ENCODE measurements around the gene KCNT1.

The KCNT1 gene

GRCh38 chr9:135673941-135674340 is 28.0 kb upstream of the KCNT1 start:
- H3K4me3 ChIP-seq (ENCODE audit: low read depth, low read length) = no peak overlapping the region

GRCh38 chr9:135674977-135675376 is 27.0 kb upstream of the KCNT1 start:
- H3K27me3 ChIP-seq (ENCODE audit: insufficient read depth, low read length) = peaks cover 27% of the 10 kb centered on the region
- H3K4me1 ChIP-seq (ENCODE audit: control insufficient read depth, insufficient read depth, low read length, unreplicated experiment) = no peaks in the 10 kb centered on the region
- H3K4me3 ChIP-seq (ENCODE audit: low read depth, low read length) = no peak overlapping the region
- no peaks in the 10 kb centered on the region for H3K36me3 ChIP-seq (ENCODE audit: insufficient read depth, low read length)
- H3K27ac ChIP-seq (ENCODE audit: low read depth, low read length) = no peak overlapping the region
- H3K79me2 ChIP-seq (ENCODE audit: control insufficient read depth, insufficient read depth, low read length, unreplicated experiment) = no peaks in the 10 kb centered on the region
- H2AFZ ChIP-seq (ENCODE audit: low read length, unreplicated experiment) = no peak overlapping the region

More at GRCh38 chr9:135673941-135674340, 28.0 kb upstream of the KCNT1 start:
- H3K36me3 ChIP-seq (ENCODE audit: insufficient read depth, low read length) = no peaks in the 10 kb centered on the region
- H2AFZ ChIP-seq (ENCODE audit: low read length, unreplicated experiment) = no peak overlapping the region
- peaks cover 27% of the 10 kb centered on the region for H3K27me3 ChIP-seq (ENCODE audit: insufficient read depth, low read length)
- H3K27ac ChIP-seq (ENCODE audit: low read depth, low read length) = no peak overlapping the region
- H3K4me1 ChIP-seq (ENCODE audit: control insufficient read depth, insufficient read depth, low read length, unreplicated experiment) = no peaks in the 10 kb centered on the region
- H3K79me2 ChIP-seq (ENCODE audit: control insufficient read depth, insufficient read depth, low read length, unreplicated experiment) = no peaks in the 10 kb centered on the region

GRCh38 chr9:135676891-135677290 is 25.1 kb upstream of the KCNT1 start:
- H3K27ac ChIP-seq (ENCODE audit: low read depth, low read length) = no peak overlapping the region
- H3K36me3 ChIP-seq (ENCODE audit: insufficient read depth, low read length) = no peaks in the 10 kb centered on the region
- no peaks in the 10 kb centered on the region for H3K4me1 ChIP-seq (ENCODE audit: control insufficient read depth, insufficient read depth, low read length, unreplicated experiment)
- no peak overlapping the region for H3K4me3 ChIP-seq (ENCODE audit: low read depth, low read length)
- peaks cover 25% of the 10 kb centered on the region for H3K27me3 ChIP-seq (ENCODE audit: insufficient read depth, low read length)
- no peak overlapping the region for H2AFZ ChIP-seq (ENCODE audit: low read length, unreplicated experiment)
- H3K79me2 ChIP-seq (ENCODE audit: control insufficient read depth, insufficient read depth, low read length, unreplicated experiment) = no peaks in the 10 kb centered on the region

- Histone ChIP-seq H3K36me3 (ENCODE audit: insufficient read depth, low read length) (no peaks in the 10 kb centered on the region), H2AFZ (ENCODE audit: low read length, unreplicated experiment) (no peak overlapping the region), H3K4me3 (ENCODE audit: low read depth, low read length) (no peak overlapping the region), H3K4me1 (ENCODE audit: control insufficient read depth, insufficient read depth, low read length, unreplicated experiment) (no peaks in the 10 kb centered on the region), H3K27ac (ENCODE audit: low read depth, low read length) (no peak overlapping the region), H3K27me3 (ENCODE audit: insufficient read depth, low read length) (peaks cover 19% of the 10 kb centered on the region), H3K79me2 (ENCODE audit: control insufficient read depth, insufficient read depth, low read length, unreplicated experiment) (no peaks in the 10 kb centered on the region)
Measured at GRCh38 chr9:135677641-135678168, 24.3 kb upstream of the KCNT1 start.

- Histone ChIP-seq H3K27ac (ENCODE audit: low read depth, low read length) (no peak overlapping the region), H3K4me3 (ENCODE audit: low read depth, low read length) (no peak overlapping the region), H3K27me3 (ENCODE audit: insufficient read depth, low read length) (peaks cover 15% of the 10 kb centered on the region), H3K4me1 (ENCODE audit: control insufficient read depth, insufficient read depth, low read length, unreplicated experiment) (no peaks in the 10 kb centered on the region), H2AFZ (ENCODE audit: low read length, unreplicated experiment) (no peak overlapping the region), H3K79me2 (ENCODE audit: control insufficient read depth, insufficient read depth, low read length, unreplicated experiment) (no peaks in the 10 kb centered on the region), H3K36me3 (ENCODE audit: insufficient read depth, low read length) (no peaks in the 10 kb centered on the region)
Measured at GRCh38 chr9:135678236-135679017, 23.6 kb upstream of the KCNT1 start.

GRCh38 chr9:135680056-135680455 is 21.9 kb upstream of the KCNT1 start:
- Histone ChIP-seq H2AFZ (ENCODE audit: low read length, unreplicated experiment) (no peak overlapping the region), H3K4me3 (ENCODE audit: low read depth, low read length) (no peak overlapping the region), H3K27me3 (ENCODE audit: insufficient read depth, low read length) (peaks cover 18% of the 10 kb centered on the region), H3K4me1 (ENCODE audit: control insufficient read depth, insufficient read depth, low read length, unreplicated experiment) (no peaks in the 10 kb centered on the region), H3K36me3 (ENCODE audit: insufficient read depth, low read length) (no peaks in the 10 kb centered on the region), H3K79me2 (ENCODE audit: control insufficient read depth, insufficient read depth, low read length, unreplicated experiment) (no peaks in the 10 kb centered on the region), H3K27ac (ENCODE audit: low read depth, low read length) (no peak overlapping the region)

- Histone ChIP-seq H3K36me3 (ENCODE audit: insufficient read depth, low read length) (no peaks in the 10 kb centered on the region), H3K27ac (ENCODE audit: low read depth, low read length) (no peak overlapping the region), H3K4me3 (ENCODE audit: low read depth, low read length) (no peak overlapping the region), H3K79me2 (ENCODE audit: control insufficient read depth, insufficient read depth, low read length, unreplicated experiment) (no peaks in the 10 kb centered on the region), H3K4me1 (ENCODE audit: control insufficient read depth, insufficient read depth, low read length, unreplicated experiment) (no peaks in the 10 kb centered on the region), H2AFZ (ENCODE audit: low read length, unreplicated experiment) (no peak overlapping the region), H3K27me3 (ENCODE audit: insufficient read depth, low read length) (peaks cover 16% of the 10 kb centered on the region)
Measured at GRCh38 chr9:135681161-135681560, 20.8 kb upstream of the KCNT1 start.

- no peak overlapping the region for H3K4me3 ChIP-seq (ENCODE audit: low read depth, low read length)
- no peaks in the 10 kb centered on the region for H3K79me2 ChIP-seq (ENCODE audit: control insufficient read depth, insufficient read depth, low read length, unreplicated experiment)
- H2AFZ ChIP-seq (ENCODE audit: low read length, unreplicated experiment) = no peak overlapping the region
- H3K27ac ChIP-seq (ENCODE audit: low read depth, low read length) = no peak overlapping the region
- H3K36me3 ChIP-seq (ENCODE audit: insufficient read depth, low read length) = no peaks in the 10 kb centered on the region
- peaks cover 16% of the 10 kb centered on the region for H3K27me3 ChIP-seq (ENCODE audit: insufficient read depth, low read length)
- H3K4me1 ChIP-seq (ENCODE audit: control insufficient read depth, insufficient read depth, low read length, unreplicated experiment) = no peaks in the 10 kb centered on the region
Measured at GRCh38 chr9:135683401-135684034, 18.5 kb upstream of the KCNT1 start.

- no peak overlapping the region for H3K4me3 ChIP-seq (ENCODE audit: low read depth, low read length)
- H3K27ac ChIP-seq (ENCODE audit: low read depth, low read length) = no peak overlapping the region
- peaks cover 16% of the 10 kb centered on the region for H3K27me3 ChIP-seq (ENCODE audit: insufficient read depth, low read length)
- H3K4me1 ChIP-seq (ENCODE audit: control insufficient read depth, insufficient read depth, low read length, unreplicated experiment) = no peaks in the 10 kb centered on the region
- H3K36me3 ChIP-seq (ENCODE audit: insufficient read depth, low read length) = no peaks in the 10 kb centered on the region
- no peak overlapping the region for H2AFZ ChIP-seq (ENCODE audit: low read length, unreplicated experiment)
- H3K79me2 ChIP-seq (ENCODE audit: control insufficient read depth, insufficient read depth, low read length, unreplicated experiment) = no peaks in the 10 kb centered on the region
Measured at GRCh38 chr9:135684691-135685090, 17.3 kb upstream of the KCNT1 start.

GRCh38 chr9:135687216-135687615 is 14.8 kb upstream of the KCNT1 start:
- H2AFZ ChIP-seq (ENCODE audit: low read length, unreplicated experiment) = no peak overlapping the region
- no peaks in the 10 kb centered on the region for H3K4me1 ChIP-seq (ENCODE audit: control insufficient read depth, insufficient read depth, low read length, unreplicated experiment)
- H3K27me3 ChIP-seq (ENCODE audit: insufficient read depth, low read length) = peaks cover 11% of the 10 kb centered on the region; the same call in 1 of the 2 replicates
- H3K27ac ChIP-seq (ENCODE audit: low read depth, low read length) = no peak overlapping the region
- no peak overlapping the region for H3K4me3 ChIP-seq (ENCODE audit: low read depth, low read length)
- H3K79me2 ChIP-seq (ENCODE audit: control insufficient read depth, insufficient read depth, low read length, unreplicated experiment) = no peaks in the 10 kb centered on the region
- no peaks in the 10 kb centered on the region for H3K36me3 ChIP-seq (ENCODE audit: insufficient read depth, low read length)

- Histone ChIP-seq H2AFZ (ENCODE audit: low read length, unreplicated experiment) (no peak overlapping the region), H3K27me3 (ENCODE audit: insufficient read depth, low read length) (peaks cover 6% of the 10 kb centered on the region), H3K4me3 (ENCODE audit: low read depth, low read length) (no peak overlapping the region), H3K79me2 (ENCODE audit: control insufficient read depth, insufficient read depth, low read length, unreplicated experiment) (no peaks in the 10 kb centered on the region), H3K36me3 (ENCODE audit: insufficient read depth, low read length) (no peaks in the 10 kb centered on the region), H3K4me1 (ENCODE audit: control insufficient read depth, insufficient read depth, low read length, unreplicated experiment) (peaks cover 7% of the 10 kb centered on the region), H3K27ac (ENCODE audit: low read depth, low read length) (no peak overlapping the region)
Measured at GRCh38 chr9:135689011-135689410, 13.0 kb upstream of the KCNT1 start.

Measured in ACC112 (cell line).